Measurements from ENCODE around the gene LPCAT2.

DNA sequence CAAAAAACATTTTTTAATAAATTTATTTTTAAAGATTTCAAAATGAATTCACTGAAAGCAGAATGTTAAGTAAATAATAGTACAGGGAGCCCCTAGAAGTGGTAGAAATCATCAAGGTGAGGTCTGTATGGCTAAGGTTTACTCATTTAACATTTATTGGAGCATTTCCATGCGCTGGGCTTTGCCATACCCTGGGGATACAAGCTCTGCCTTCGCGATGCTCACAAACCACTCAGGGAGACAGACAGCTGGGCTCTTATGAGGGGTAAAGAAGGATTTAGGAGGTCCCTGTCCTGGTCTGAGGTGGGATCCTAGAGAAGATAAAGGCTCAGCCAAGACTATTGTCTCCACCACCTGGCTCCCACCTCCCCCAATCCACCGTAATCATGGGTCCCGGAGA is 11.3 kb upstream of the LPCAT2 start:
- TF ChIP-seq, protein P1, sequence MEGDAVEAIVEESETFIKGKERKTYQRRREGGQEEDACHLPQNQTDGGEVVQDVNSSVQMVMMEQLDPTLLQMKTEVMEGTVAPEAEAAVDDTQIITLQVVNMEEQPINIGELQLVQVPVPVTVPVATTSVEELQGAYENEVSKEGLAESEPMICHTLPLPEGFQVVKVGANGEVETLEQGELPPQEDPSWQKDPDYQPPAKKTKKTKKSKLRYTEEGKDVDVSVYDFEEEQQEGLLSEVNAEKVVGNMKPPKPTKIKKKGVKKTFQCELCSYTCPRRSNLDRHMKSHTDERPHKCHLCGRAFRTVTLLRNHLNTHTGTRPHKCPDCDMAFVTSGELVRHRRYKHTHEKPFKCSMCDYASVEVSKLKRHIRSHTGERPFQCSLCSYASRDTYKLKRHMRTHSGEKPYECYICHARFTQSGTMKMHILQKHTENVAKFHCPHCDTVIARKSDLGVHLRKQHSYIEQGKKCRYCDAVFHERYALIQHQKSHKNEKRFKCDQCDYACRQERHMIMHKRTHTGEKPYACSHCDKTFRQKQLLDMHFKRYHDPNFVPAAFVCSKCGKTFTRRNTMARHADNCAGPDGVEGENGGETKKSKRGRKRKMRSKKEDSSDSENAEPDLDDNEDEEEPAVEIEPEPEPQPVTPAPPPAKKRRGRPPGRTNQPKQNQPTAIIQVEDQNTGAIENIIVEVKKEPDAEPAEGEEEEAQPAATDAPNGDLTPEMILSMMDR (IDR thresholded peaks at IDR 0.05): no peak
- TF ChIP-seq POLR2A (IDR thresholded peaks at IDR 0.05): no peak

Data from Peyer's patch (tissue), 4 donors.